HepG2 (cell line): ENCODE results near the gene ARHGAP5. TPM values are rescaled to one million over a fixed set of nuclear protein-coding genes. Genes with fewer than 3 reads are reported as not detected.

Experiments
- ATAC-seq: fragments of 200-7000 bp; cut with Tn5 transposase; 3 replicates; pipeline ENCODE4 v1.9.1; 2020; ENCODE audit warnings: mild to moderate bottlenecking, moderate library complexity
- BruUV-seq: library from RNA; stranded (reverse); fragments of 400-500 nt; replicated peaks from 2 replicates; lab custom pipeline; 2021; lab: Mats Ljungman, UMichigan
- CTCF ChIA-PET: fragments of 300-600 bp; formaldehyde crosslinking; extraction: SDS; loops from one replicate; lab custom pipeline; 2021; ENCODE audit warnings: low total read pairs, inconsistent platforms, low intra/inter-chr PET ratio; lab: Yijun Ruan, JAX
- POLR2A ChIA-PET: fragments of 350-600 bp; sonication (Branson Sonifier 250); formaldehyde crosslinking; loops from one replicate; lab custom pipeline; 2020; ENCODE audit warnings: antibody characterized with exemption, inconsistent platforms; lab: Yijun Ruan, JAX
- DNase-seq: peaks from one replicate; pipeline ENCODE4 v3.0.0-alpha.2; 2015; ENCODE audit warnings: low spot score
- FAIRE-seq: peaks from 3 replicates; lab custom pipeline; 2011; peaks lifted over from hg19 to GRCh38; lab: Jason Lieb, UNC
- H2AFZ ChIP-seq: one replicate; pipeline ENCODE4 v1.6.1; 2011; ENCODE audit warnings: low read length, inconsistent platforms
- H3K27ac ChIP-seq: fragments of 300-600 bp; 3 replicates; pipeline ENCODE4 v1.8.0; 2011; ENCODE audit warnings: mixed run types, mild to moderate bottlenecking, mixed read lengths, low read length, inconsistent platforms; ENCODE audit not compliant: insufficient read depth; ENCODE audit errors: extremely low read length
- H3K27me3 ChIP-seq, 2 experiments: fragments of 200-600 bp in 1 of 2; 2 replicates in 1 of 2; 3 replicates in 1 of 2; pipeline versions ENCODE4 v1.6.0 to v1.8.0; 2011; ENCODE audit warnings: low read length in 2 of 2, mild to moderate bottlenecking in 2 of 2, moderate library complexity in 2 of 2, inconsistent platforms in 1 of 2; ENCODE audit not compliant: insufficient read depth in 2 of 2, control insufficient read depth in 1 of 2
- H3K36me3 ChIP-seq, 2 experiments: fragments of 200-600 bp in 1 of 2; replicated peaks in 1 of 2; 2 replicates in 1 of 2; 3 replicates in 1 of 2; pipeline versions ENCODE4 v1.5.1 to v1.8.0; 2011; ENCODE audit warnings: low read length in 2 of 2, inconsistent platforms in 1 of 2; ENCODE audit not compliant: insufficient read depth in 2 of 2, control insufficient read depth in 1 of 2
- H3K4me1 ChIP-seq: 2 replicates; pipeline ENCODE4 v1.5.1; 2012; ENCODE audit warnings: low read length, inconsistent platforms; ENCODE audit not compliant: insufficient read depth
- H3K4me2 ChIP-seq: 2 replicates; pipeline ENCODE4 v1.6.0; 2011; ENCODE audit warnings: low read depth, low read length, inconsistent platforms
- H3K4me3 ChIP-seq, 3 experiments: fragments of 200-600 bp in 1 of 3; sonication (generic), shearing (Covaris generic) in 1 of 3; replicated peaks in 1 of 3; 2 replicates each; pipeline ENCODE4 v1.5.1; 2011 to 2016; ENCODE audit warnings: low read length in 3 of 3, inconsistent platforms in 2 of 3, low read depth in 2 of 3, mild to moderate bottlenecking in 2 of 3, control low read depth in 1 of 3, mixed read lengths in 1 of 3; ENCODE audit not compliant: insufficient read depth in 1 of 3
- H3K79me2 ChIP-seq: one replicate; pipeline ENCODE4 v1.6.1; 2011; ENCODE audit warnings: low read length, inconsistent platforms; ENCODE audit not compliant: insufficient read depth
- H3K9ac ChIP-seq: 2 replicates; pipeline ENCODE4 v1.6.0; 2011; ENCODE audit warnings: mild to moderate bottlenecking, low read depth, low read length, inconsistent platforms; ENCODE audit not compliant: insufficient read depth
- H3K9me3 ChIP-seq: 2 replicates; pipeline ENCODE4 v1.5.1; 2012; ENCODE audit warnings: mild to moderate bottlenecking, low read length
- H4K20me1 ChIP-seq: 2 replicates; pipeline ENCODE4 v1.6.0; 2011; ENCODE audit warnings: inconsistent platforms, mild to moderate bottlenecking, low read length, moderate library complexity; ENCODE audit not compliant: insufficient read depth
- AKAP8 ChIP-seq: sonication (generic); formaldehyde crosslinking; IDR thresholded peaks from 2 replicates; pipeline ENCODE4 v1.5.1; 2020; ENCODE audit warnings: mild to moderate bottlenecking, missing genetic modification reagents
- HNRNPL ChIP-seq: fragments of 200-400 bp; formaldehyde crosslinking; IDR thresholded peaks from 2 replicates; pipeline ENCODE4 v1.6.1; 2017; ENCODE audit warnings: mild to moderate bottlenecking, low read depth, low read length
- NR2F2 ChIP-seq: IDR thresholded peaks from 2 replicates; pipeline ENCODE4 v1.6.1; 2012; ENCODE audit warnings: low read depth, inconsistent platforms, borderline replicate concordance
- PCBP2 ChIP-seq: fragments of 200-400 bp; formaldehyde crosslinking; optimal IDR thresholded peaks from 2 replicates; pipeline ENCODE3; 2018; ENCODE audit warnings: low read length, low read depth; ENCODE audit not compliant: poor library complexity, severe bottlenecking
- PITX1 ChIP-seq: sonication (generic); formaldehyde crosslinking; IDR thresholded peaks from 2 replicates; pipeline ENCODE4 v1.5.1; 2020; ENCODE audit warnings: mild to moderate bottlenecking, missing genetic modification reagents
- RBAK ChIP-seq: sonication (generic); formaldehyde crosslinking; IDR thresholded peaks from 2 replicates; pipeline ENCODE4 v1.5.1; 2020; ENCODE audit warnings: mild to moderate bottlenecking, missing genetic modification reagents
- RBM22 ChIP-seq: fragments of 200-400 bp; formaldehyde crosslinking; optimal IDR thresholded peaks from 2 replicates; pipeline ENCODE3; 2017; ENCODE audit warnings: mild to moderate bottlenecking, low read length, moderate library complexity
- STAG1 ChIP-seq: sonication (generic); formaldehyde crosslinking; IDR thresholded peaks from 2 replicates; pipeline ENCODE4 v1.4.0; 2020; ENCODE audit warnings: missing genetic modification reagents
- U2AF1 ChIP-seq: fragments of 200-400 bp; formaldehyde crosslinking; optimal IDR thresholded peaks from 2 replicates; pipeline ENCODE3; 2017; ENCODE audit warnings: mild to moderate bottlenecking, low read depth, low read length
- ZNF160 ChIP-seq: sonication (generic); formaldehyde crosslinking; IDR thresholded peaks from 2 replicates; pipeline ENCODE4 v1.8.0; 2022; ENCODE audit warnings: mild to moderate bottlenecking, inconsistent platforms, missing genetic modification reagents
- ZNF230 ChIP-seq: sonication (generic); formaldehyde crosslinking; IDR thresholded peaks from 2 replicates; pipeline ENCODE4 v1.4.0; 2020; ENCODE audit warnings: mild to moderate bottlenecking, missing genetic modification reagents
- ZNF337 ChIP-seq: sonication (generic); formaldehyde crosslinking; IDR thresholded peaks from 2 replicates; pipeline ENCODE4 v1.5.1; 2020; ENCODE audit warnings: missing genetic modification reagents, low read depth, mild to moderate bottlenecking, borderline replicate concordance
- ZNF350 ChIP-seq: sonication (generic); formaldehyde crosslinking; IDR thresholded peaks from 2 replicates; pipeline ENCODE4 v1.4.0; 2020; ENCODE audit warnings: mild to moderate bottlenecking, low read depth, missing genetic modification reagents, borderline replicate concordance
- ZNF383 ChIP-seq: sonication (generic); formaldehyde crosslinking; IDR thresholded peaks from 2 replicates; pipeline ENCODE4 v1.4.0; 2020; ENCODE audit warnings: missing genetic modification reagents, mild to moderate bottlenecking, borderline replicate concordance
- ZNF747 ChIP-seq: sonication (generic); formaldehyde crosslinking; IDR thresholded peaks from 2 replicates; pipeline ENCODE4 v1.8.1; 2023; ENCODE audit warnings: missing genetic modification reagents, mild to moderate bottlenecking, borderline replicate concordance
- in situ Hi-C: cut with HindIII; loops from 2 replicates; pipeline ENCODE4 v1.10.0; 2017; ENCODE audit warnings: low pct_unique_long_range_greater_than_20kb; ENCODE audit not compliant: extremely low pct_ligation_motif_present
- intact Hi-C: fragments of 100-400 bp; cut with micrococcal nuclease; formaldehyde crosslinking; loops from one replicate; pipeline ENCODE4 v1.10.0; 2022; ENCODE audit not compliant: unreplicated experiment
- polyA plus RNA-seq, 8 experiments: library from polyadenylated mRNA; depleted of rRNA in 3 of 8; stranded (reverse) in 7 of 8; unstranded in 1 of 8; fragments of >200 nt; fragmentation: Illumina TruSeq in 4 of 8; extraction: Trizol in 4 of 8; gene quantifications; 2 replicates each; pipeline versions ENCODE4 v1.2.1 to v1.2.3, GENCODE V29; 2011 to 2016; ENCODE audit warnings: low read depth in 4 of 8, missing spikeins in 1 of 8, mixed read lengths in 1 of 8; ENCODE audit not compliant: insufficient read depth in 1 of 8
- total RNA-seq, 5 experiments: library from RNA; depleted of rRNA; stranded (reverse); fragments of >200 nt; fragmentation: Illumina TruSeq; extraction: Trizol; gene quantifications; 2 replicates each; pipeline ENCODE4 v1.2.3, GENCODE V29; 2016; ENCODE audit warnings: low read depth in 1 of 5
- TF ChIP-seq, protein P1 (sequence below): sonication (generic); formaldehyde crosslinking; IDR thresholded peaks from 2 replicates; pipeline ENCODE4 v1.5.0; 2020; ENCODE audit warnings: mild to moderate bottlenecking, missing genetic modification reagents, moderate library complexity
- TF ChIP-seq, protein P2 (sequence below): sonication (generic); formaldehyde crosslinking; IDR thresholded peaks from 2 replicates; pipeline ENCODE4 v1.4.0; 2020; ENCODE audit warnings: missing genetic modification reagents, borderline replicate concordance
- TF ChIP-seq, protein P3 (sequence below): sonication (generic); formaldehyde crosslinking; IDR thresholded peaks from 2 replicates; pipeline ENCODE4 v1.5.0; 2020; ENCODE audit warnings: missing genetic modification reagents, mild to moderate bottlenecking, borderline replicate concordance

Gene ARHGAP5
- total and polyA plus RNA-seq, 2 of the 13 experiments (the other 11 are each of a cell fraction or from before 2014, with no cell fraction given): 33.7 to 144 TPM

DNA sequence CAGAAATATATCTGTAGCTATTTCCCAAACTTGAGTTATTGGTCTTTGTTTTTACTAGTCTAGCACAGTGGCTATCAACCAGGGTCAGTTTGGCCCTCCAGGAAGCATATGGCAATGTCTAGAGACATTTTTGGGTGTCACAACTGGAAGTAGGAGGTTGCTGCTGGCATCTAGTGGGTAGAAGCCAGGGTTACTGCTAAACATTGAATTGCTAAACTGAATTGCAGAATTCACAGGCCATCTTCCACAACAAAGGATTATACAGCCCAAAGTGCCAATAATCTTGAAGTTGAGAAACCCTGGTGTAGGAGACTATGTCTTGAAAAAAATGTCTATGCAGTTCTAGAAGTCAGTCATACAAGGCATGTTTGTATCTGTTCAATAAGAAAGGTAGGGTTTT is 27.7 kb downstream of the ARHGAP5 start:
- in situ Hi-C loops (no loop called here), intact Hi-C loops (no loop called here)
- Histone ChIP-seq H3K9ac (no peak overlapping the region), H2AFZ (no peak overlapping the region), H3K4me3 (no peak overlapping the region), H4K20me1 (peaks cover 15% of the 10 kb centered on the region), H3K4me1 (peaks cover 17% of the 10 kb centered on the region), H3K4me2 (no peak overlapping the region), H3K36me3 (peaks cover 4 to 10% of the 10 kb centered on the region in 2 experiments; a peak in 3 of 5 replicates), H3K27me3 (no peaks in the 10 kb centered on the region), H3K27ac (no peak overlapping the region), H3K79me2 (peaks cover 85% of the 10 kb centered on the region), H3K9me3 (no peaks in the 10 kb centered on the region)
- CTCF ChIA-PET: no interaction called here
- FAIRE-seq (no peak), ATAC-seq (peak; percentile 41), DNase-seq (no peak)
- no TSS peak for BruUV-seq
- POLR2A ChIA-PET: no interaction called here
- TF ChIP-seq ZNF160 (no peak), ZNF230 (CRISPR knock-in tag) (no peak), RBAK (CRISPR knock-in tag) (no peak), ZNF337 (CRISPR knock-in tag) (peak; percentile 35; the same call in 1 of the 2 replicates), PITX1 (no peak), ZNF383 (CRISPR knock-in tag) (no peak), NR2F2 (no peak), RBM22 (peak; percentile 59), PCBP2 (no peak), U2AF1 (no peak), ZNF747 (CRISPR knock-in tag) (0 out of 2 replicates have a peak, but pooled peaks have one; percentile 39), HNRNPL (no peak), AKAP8 (CRISPR knock-in tag) (no peak), ZNF350 (CRISPR knock-in tag) (no peak), STAG1 (peak; percentile 34)
- TF ChIP-seq, protein P1, sequence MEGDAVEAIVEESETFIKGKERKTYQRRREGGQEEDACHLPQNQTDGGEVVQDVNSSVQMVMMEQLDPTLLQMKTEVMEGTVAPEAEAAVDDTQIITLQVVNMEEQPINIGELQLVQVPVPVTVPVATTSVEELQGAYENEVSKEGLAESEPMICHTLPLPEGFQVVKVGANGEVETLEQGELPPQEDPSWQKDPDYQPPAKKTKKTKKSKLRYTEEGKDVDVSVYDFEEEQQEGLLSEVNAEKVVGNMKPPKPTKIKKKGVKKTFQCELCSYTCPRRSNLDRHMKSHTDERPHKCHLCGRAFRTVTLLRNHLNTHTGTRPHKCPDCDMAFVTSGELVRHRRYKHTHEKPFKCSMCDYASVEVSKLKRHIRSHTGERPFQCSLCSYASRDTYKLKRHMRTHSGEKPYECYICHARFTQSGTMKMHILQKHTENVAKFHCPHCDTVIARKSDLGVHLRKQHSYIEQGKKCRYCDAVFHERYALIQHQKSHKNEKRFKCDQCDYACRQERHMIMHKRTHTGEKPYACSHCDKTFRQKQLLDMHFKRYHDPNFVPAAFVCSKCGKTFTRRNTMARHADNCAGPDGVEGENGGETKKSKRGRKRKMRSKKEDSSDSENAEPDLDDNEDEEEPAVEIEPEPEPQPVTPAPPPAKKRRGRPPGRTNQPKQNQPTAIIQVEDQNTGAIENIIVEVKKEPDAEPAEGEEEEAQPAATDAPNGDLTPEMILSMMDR (CRISPR knock-in tag): 0 out of 2 replicates have a peak, but pooled peaks have one; percentile 15
- TF ChIP-seq, protein P2, sequence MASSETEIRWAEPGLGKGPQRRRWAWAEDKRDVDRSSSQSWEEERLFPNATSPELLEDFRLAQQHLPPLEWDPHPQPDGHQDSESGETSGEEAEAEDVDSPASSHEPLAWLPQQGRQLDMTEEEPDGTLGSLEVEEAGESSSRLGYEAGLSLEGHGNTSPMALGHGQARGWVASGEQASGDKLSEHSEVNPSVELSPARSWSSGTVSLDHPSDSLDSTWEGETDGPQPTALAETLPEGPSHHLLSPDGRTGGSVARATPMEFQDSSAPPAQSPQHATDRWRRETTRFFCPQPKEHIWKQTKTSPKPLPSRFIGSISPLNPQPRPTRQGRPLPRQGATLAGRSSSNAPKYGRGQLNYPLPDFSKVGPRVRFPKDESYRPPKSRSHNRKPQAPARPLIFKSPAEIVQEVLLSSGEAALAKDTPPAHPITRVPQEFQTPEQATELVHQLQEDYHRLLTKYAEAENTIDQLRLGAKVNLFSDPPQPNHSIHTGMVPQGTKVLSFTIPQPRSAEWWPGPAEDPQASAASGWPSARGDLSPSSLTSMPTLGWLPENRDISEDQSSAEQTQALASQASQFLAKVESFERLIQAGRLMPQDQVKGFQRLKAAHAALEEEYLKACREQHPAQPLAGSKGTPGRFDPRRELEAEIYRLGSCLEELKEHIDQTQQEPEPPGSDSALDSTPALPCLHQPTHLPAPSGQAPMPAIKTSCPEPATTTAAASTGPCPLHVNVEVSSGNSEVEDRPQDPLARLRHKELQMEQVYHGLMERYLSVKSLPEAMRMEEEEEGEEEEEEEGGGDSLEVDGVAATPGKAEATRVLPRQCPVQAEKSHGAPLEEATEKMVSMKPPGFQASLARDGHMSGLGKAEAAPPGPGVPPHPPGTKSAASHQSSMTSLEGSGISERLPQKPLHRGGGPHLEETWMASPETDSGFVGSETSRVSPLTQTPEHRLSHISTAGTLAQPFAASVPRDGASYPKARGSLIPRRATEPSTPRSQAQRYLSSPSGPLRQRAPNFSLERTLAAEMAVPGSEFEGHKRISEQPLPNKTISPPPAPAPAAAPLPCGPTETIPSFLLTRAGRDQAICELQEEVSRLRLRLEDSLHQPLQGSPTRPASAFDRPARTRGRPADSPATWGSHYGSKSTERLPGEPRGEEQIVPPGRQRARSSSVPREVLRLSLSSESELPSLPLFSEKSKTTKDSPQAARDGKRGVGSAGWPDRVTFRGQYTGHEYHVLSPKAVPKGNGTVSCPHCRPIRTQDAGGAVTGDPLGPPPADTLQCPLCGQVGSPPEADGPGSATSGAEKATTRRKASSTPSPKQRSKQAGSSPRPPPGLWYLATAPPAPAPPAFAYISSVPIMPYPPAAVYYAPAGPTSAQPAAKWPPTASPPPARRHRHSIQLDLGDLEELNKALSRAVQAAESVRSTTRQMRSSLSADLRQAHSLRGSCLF: no peak
- TF ChIP-seq, protein P3, sequence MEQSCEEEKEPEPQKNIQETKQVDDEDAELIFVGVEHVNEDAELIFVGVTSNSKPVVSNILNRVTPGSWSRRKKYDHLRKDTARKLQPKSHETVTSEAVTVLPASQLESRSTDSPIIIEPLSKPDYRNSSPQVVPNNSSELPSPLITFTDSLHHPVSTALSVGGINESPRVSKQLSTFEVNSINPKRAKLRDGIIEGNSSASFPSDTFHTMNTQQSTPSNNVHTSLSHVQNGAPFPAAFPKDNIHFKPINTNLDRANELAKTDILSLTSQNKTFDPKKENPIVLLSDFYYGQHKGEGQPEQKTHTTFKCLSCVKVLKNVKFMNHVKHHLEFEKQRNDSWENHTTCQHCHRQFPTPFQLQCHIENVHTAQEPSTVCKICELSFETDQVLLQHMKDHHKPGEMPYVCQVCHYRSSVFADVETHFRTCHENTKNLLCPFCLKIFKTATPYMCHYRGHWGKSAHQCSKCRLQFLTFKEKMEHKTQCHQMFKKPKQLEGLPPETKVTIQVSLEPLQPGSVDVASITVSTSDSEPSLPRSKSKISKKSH (CRISPR knock-in tag): no peak
